Parathyroid adenoma (tissue), 2 donors: ENCODE measurements around the gene MRFAP1.

Source experiments
- H2AFZ ChIP-seq: fragments of 300-600 bp; sonication (generic); one replicate; pipeline ENCODE4 v1.7.0; 2017; ENCODE audit warnings: antibody characterized with exemption, mild to moderate bottlenecking
- H3K27ac ChIP-seq: fragments of 300-600 bp; sonication (generic); one replicate; pipeline ENCODE4 v1.7.0; 2017
- H3K27me3 ChIP-seq: fragments of 300-600 bp; sonication (generic); one replicate; pipeline ENCODE4 v1.7.0; 2017; ENCODE audit warnings: low read length; ENCODE audit not compliant: control insufficient read depth, insufficient read depth
- H3K36me3 ChIP-seq: fragments of 300-600 bp; sonication (generic); one replicate; pipeline ENCODE4 v1.7.0; 2017; ENCODE audit warnings: low read length; ENCODE audit not compliant: control insufficient read depth, insufficient read depth
- H3K4me1 ChIP-seq: fragments of 300-600 bp; sonication (generic); one replicate; pipeline ENCODE4 v1.7.0; 2017; ENCODE audit warnings: control low read depth
- H3K4me2 ChIP-seq: fragments of 300-600 bp; sonication (generic); one replicate; pipeline ENCODE4 v1.7.0; 2017; ENCODE audit warnings: low read length
- H3K4me3 ChIP-seq: fragments of 300-600 bp; sonication (generic); one replicate; pipeline ENCODE4 v1.7.0; 2017; ENCODE audit warnings: low read depth, low read length
- H3K79me2 ChIP-seq: fragments of 300-600 bp; sonication (generic); one replicate; pipeline ENCODE4 v1.7.0; 2017; ENCODE audit warnings: control low read depth
- H3K9ac ChIP-seq: fragments of 300-600 bp; sonication (generic); one replicate; pipeline ENCODE4 v1.7.0; 2017; ENCODE audit warnings: mild to moderate bottlenecking
- H3K9me3 ChIP-seq: fragments of 300-600 bp; sonication (generic); one replicate; pipeline ENCODE4 v1.7.0; 2017; ENCODE audit warnings: low read length; ENCODE audit not compliant: control insufficient read depth
- CTCF ChIP-seq: fragments of 300-600 bp; sonication (generic); IDR thresholded peaks from one replicate; pipeline ENCODE4 v1.7.0; 2017; ENCODE audit warnings: antibody characterized with exemption, mild to moderate bottlenecking
- donor health status: primary hyperparathyroidism.

The MRFAP1 gene

GRCh38 chr4:6598641-6599040 lies 41.8 kb upstream of the MRFAP1 start:
- no peaks in the 10 kb centered on the region for H3K27me3 ChIP-seq
- no peaks in the 10 kb centered on the region for H3K9me3 ChIP-seq
- H3K9ac ChIP-seq: no peak overlapping the region
- no peaks in the 10 kb centered on the region for H3K79me2 ChIP-seq
- no peak overlapping the region for H3K4me2 ChIP-seq
- H3K27ac ChIP-seq: no peak overlapping the region
- no peak for TF ChIP-seq CTCF
- H3K36me3 ChIP-seq: no peaks in the 10 kb centered on the region
- no peak overlapping the region for H2AFZ ChIP-seq
- no peak overlapping the region for H3K4me3 ChIP-seq
- H3K4me1 ChIP-seq: no peaks in the 10 kb centered on the region

DNA sequence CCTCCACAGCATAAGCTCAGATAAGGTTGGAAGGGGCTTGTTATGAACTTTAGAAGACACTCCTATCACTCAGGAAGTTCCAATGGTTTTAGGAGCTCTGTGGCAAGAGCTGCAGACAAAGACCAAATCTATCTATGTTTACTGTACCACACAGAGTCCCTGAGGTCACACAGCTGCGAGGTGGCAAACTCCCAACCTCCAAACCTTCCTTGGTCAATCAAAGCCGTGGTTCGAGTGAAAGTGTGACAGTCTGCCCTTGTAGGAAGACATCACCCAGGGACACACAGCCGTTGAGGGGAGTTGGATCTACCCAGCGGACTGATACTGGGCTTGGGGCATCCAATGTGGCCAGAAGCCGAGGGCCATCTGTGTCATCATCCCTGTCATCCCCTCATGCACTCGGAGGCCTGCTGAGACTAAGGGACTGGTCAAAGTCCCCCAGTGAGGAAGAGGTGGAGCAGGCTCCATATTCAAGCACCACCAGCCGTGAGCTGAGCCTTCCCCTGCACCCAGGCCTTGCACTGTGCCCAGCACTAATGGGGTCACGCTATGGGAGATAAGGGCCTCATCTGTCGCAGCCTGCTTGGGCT lies 38.7 kb upstream of the MRFAP1 start:
- TF ChIP-seq CTCF: no peak
- H3K36me3 ChIP-seq: no peaks in the 10 kb centered on the region

DNA sequence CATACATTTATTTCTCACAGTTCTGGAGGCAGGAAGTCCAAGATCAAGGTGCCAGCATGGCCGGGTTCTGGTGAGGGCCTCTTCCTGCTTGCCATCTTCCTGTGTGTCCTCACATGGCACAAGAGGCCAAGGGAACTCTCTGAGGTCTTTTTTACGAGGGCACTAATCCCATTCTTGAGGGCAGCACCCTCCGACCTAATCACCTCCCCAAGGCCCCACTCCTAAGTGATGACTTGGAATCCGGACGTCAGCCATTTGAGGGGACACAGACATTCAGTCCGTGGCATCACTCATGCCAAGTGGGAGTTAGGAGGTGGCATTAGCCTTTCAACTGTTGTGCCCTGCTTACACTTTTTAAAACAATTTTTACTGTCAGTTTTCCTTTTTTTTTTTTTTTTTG lies 38.2 kb upstream of the MRFAP1 start:
- Histone ChIP-seq H3K4me2 (no peak overlapping the region), H3K27ac (no peak overlapping the region), H3K36me3 (no peaks in the 10 kb centered on the region), H3K9me3 (no peaks in the 10 kb centered on the region), H3K27me3 (no peaks in the 10 kb centered on the region), H3K9ac (no peak overlapping the region), H3K79me2 (no peaks in the 10 kb centered on the region), H2AFZ (no peak overlapping the region), H3K4me1 (no peaks in the 10 kb centered on the region), H3K4me3 (no peak overlapping the region)
- no peak for TF ChIP-seq CTCF

More for the DNA sequence above, 38.7 kb upstream of the MRFAP1 start:
- no peaks in the 10 kb centered on the region for H3K9me3 ChIP-seq
- no peaks in the 10 kb centered on the region for H3K79me2 ChIP-seq
- H3K4me1 ChIP-seq: no peaks in the 10 kb centered on the region
- no peaks in the 10 kb centered on the region for H3K27me3 ChIP-seq
- H3K9ac ChIP-seq: no peak overlapping the region
- H3K27ac ChIP-seq: no peak overlapping the region
- no peak overlapping the region for H3K4me3 ChIP-seq
- H2AFZ ChIP-seq: no peak overlapping the region
- H3K4me2 ChIP-seq: no peak overlapping the region

GRCh38 chr4:6603128-6603527 lies 37.4 kb upstream of the MRFAP1 start:
- H3K9ac ChIP-seq: no peak overlapping the region
- no peaks in the 10 kb centered on the region for H3K36me3 ChIP-seq
- no peak overlapping the region for H3K4me2 ChIP-seq
- H3K9me3 ChIP-seq: no peaks in the 10 kb centered on the region
- no peak overlapping the region for H3K4me3 ChIP-seq
- H3K27ac ChIP-seq: no peak overlapping the region
- H2AFZ ChIP-seq: no peak overlapping the region
- H3K27me3 ChIP-seq: no peaks in the 10 kb centered on the region
- TF ChIP-seq CTCF: no peak
- no peaks in the 10 kb centered on the region for H3K79me2 ChIP-seq
- no peaks in the 10 kb centered on the region for H3K4me1 ChIP-seq

DNA sequence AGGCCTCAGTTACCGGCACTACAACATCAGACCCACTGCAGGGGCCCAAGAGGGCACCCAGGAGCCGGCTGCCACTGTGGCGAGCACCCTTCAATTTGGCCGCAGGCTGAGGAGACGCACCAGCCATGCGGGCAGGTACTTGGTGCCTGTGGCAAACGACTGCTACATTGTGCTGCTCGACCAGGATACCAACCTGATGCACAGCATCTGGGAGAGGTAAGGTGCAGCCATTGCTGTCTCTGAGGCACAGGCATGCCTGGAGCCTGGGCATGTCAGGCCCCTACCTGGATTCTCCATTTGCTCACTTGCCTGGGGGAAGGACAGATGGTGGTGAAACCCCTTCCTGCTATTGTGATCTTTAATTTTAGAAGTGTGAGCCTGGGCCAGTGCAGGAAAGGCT lies 35.4 kb upstream of the MRFAP1 start:
- Histone ChIP-seq H3K27ac (no peak overlapping the region), H3K9me3 (no peaks in the 10 kb centered on the region), H2AFZ (no peak overlapping the region), H3K36me3 (no peaks in the 10 kb centered on the region), H3K4me3 (no peak overlapping the region), H3K27me3 (no peaks in the 10 kb centered on the region), H3K4me2 (no peak overlapping the region), H3K9ac (no peak overlapping the region), H3K79me2 (no peaks in the 10 kb centered on the region), H3K4me1 (no peaks in the 10 kb centered on the region)
- no peak for TF ChIP-seq CTCF
